SK-N-SH treated with all-trans-retinoic acid at 6 μM for 48 hours (cell line): ENCODE measurements around the gene LGI2.

Source experiments
- ATAC-seq: fragments of 200-7000 bp; cut with Tn5 transposase; 3 replicates; pipeline ENCODE4 v1.9.1; 2020; ENCODE audit warnings: mild to moderate bottlenecking, moderate library complexity
- ARNTL ChIP-seq: fragments of 450-650 bp; formaldehyde crosslinking; IDR thresholded peaks from 2 replicates; pipeline ENCODE4 v1.5.0; 2020; ENCODE audit warnings: low read depth, mild to moderate bottlenecking, moderate library complexity, borderline replicate concordance
- BACH2 ChIP-seq: fragments of 250-450 bp; sonication (Bioruptor Pico); IDR thresholded peaks from 2 replicates; pipeline ENCODE4 v1.9.0; 2021; ENCODE audit warnings: mild to moderate bottlenecking, borderline replicate concordance
- CSDC2 ChIP-seq: fragments of 250-450 bp; sonication (Bioruptor Pico); IDR thresholded peaks from 2 replicates; pipeline ENCODE4 v1.5.0; 2020; ENCODE audit warnings: mild to moderate bottlenecking, moderate library complexity
- ESRRG ChIP-seq: fragments of 250-450 bp; sonication (Bioruptor Pico); IDR thresholded peaks from 2 replicates; pipeline ENCODE4 v1.6.1; 2021; ENCODE audit warnings: mild to moderate bottlenecking
- GLIS3 ChIP-seq: fragments of 250-450 bp; sonication (Bioruptor Pico); IDR thresholded peaks from 2 replicates; pipeline ENCODE4 v1.5.0; 2020; ENCODE audit warnings: mild to moderate bottlenecking, moderate library complexity
- ISL1 ChIP-seq: fragments of 250-450 bp; sonication (Bioruptor Pico); IDR thresholded peaks from 2 replicates; pipeline ENCODE4 v2.1.2; 2022; ENCODE audit warnings: mild to moderate bottlenecking, moderate library complexity
- OSR1 ChIP-seq: fragments of 250-450 bp; sonication (Bioruptor Pico); IDR thresholded peaks from 2 replicates; pipeline ENCODE4 v1.8.0; 2022; ENCODE audit warnings: moderate library complexity, mild to moderate bottlenecking, inconsistent platforms
- PPARA ChIP-seq: fragments of 250-450 bp; sonication (Bioruptor Pico); IDR thresholded peaks from 2 replicates; pipeline ENCODE4 v1.5.0; 2020; ENCODE audit warnings: mild to moderate bottlenecking, borderline replicate concordance
- RARB ChIP-seq: fragments of 250-450 bp; sonication (Bioruptor Pico); IDR thresholded peaks from 2 replicates; pipeline ENCODE4 v1.8.0; 2021; ENCODE audit warnings: mild to moderate bottlenecking, moderate library complexity
- SNAI2 ChIP-seq: fragments of 250-450 bp; sonication (Bioruptor Pico); IDR thresholded peaks from 2 replicates; pipeline ENCODE4 v1.5.0; 2020; ENCODE audit warnings: mild to moderate bottlenecking, moderate library complexity
- TCF4 ChIP-seq: fragments of 250-450 bp; sonication (Bioruptor Pico); IDR thresholded peaks from 2 replicates; pipeline ENCODE4 v1.8.0; 2021; ENCODE audit warnings: mild to moderate bottlenecking, moderate library complexity, borderline replicate concordance
- TOX ChIP-seq: fragments of 250-450 bp; sonication (Bioruptor Pico); IDR thresholded peaks from 2 replicates; pipeline ENCODE4 v1.8.0; 2021; ENCODE audit warnings: mild to moderate bottlenecking, moderate library complexity, borderline replicate concordance
- ZC3H10 ChIP-seq: fragments of 250-450 bp; sonication (Bioruptor Pico); IDR thresholded peaks from 2 replicates; pipeline ENCODE4 v1.5.1; 2021; ENCODE audit warnings: mild to moderate bottlenecking, moderate library complexity
- ZFP3 ChIP-seq: fragments of 250-450 bp; sonication (Bioruptor Pico); IDR thresholded peaks from 2 replicates; pipeline ENCODE4 v1.5.0; 2020; ENCODE audit warnings: mild to moderate bottlenecking, moderate library complexity
- ZFP30 ChIP-seq: fragments of 450-650 bp; formaldehyde crosslinking; IDR thresholded peaks from 2 replicates; pipeline ENCODE4 v1.5.0; 2022; ENCODE audit warnings: mild to moderate bottlenecking, moderate library complexity
- ZNF565 ChIP-seq: fragments of 450-650 bp; formaldehyde crosslinking; conservative IDR thresholded peaks from 2 replicates; pipeline ENCODE4 v1.5.0; 2020; ENCODE audit warnings: low read depth, mild to moderate bottlenecking, moderate library complexity
- ZNF70 ChIP-seq: fragments of 450-650 bp; formaldehyde crosslinking; IDR thresholded peaks from 2 replicates; pipeline ENCODE4 v1.5.0; 2020; ENCODE audit warnings: mild to moderate bottlenecking, moderate library complexity
- ZNF8 ChIP-seq: fragments of 450-650 bp; formaldehyde crosslinking; IDR thresholded peaks from 2 replicates; pipeline ENCODE4 v1.5.0; 2020; ENCODE audit warnings: mild to moderate bottlenecking, moderate library complexity
- TF ChIP-seq, protein P1 (sequence below): fragments of 250-450 bp; sonication (Bioruptor Pico); IDR thresholded peaks from 2 replicates; pipeline ENCODE4 v1.5.1; 2020; ENCODE audit warnings: low read depth, mild to moderate bottlenecking, moderate library complexity
- TF ChIP-seq, protein P2 (sequence below): fragments of 250-450 bp; sonication (Bioruptor Pico); IDR thresholded peaks from 2 replicates; pipeline ENCODE4 v1.5.0; 2020; ENCODE audit warnings: mild to moderate bottlenecking, moderate library complexity
- TF ChIP-seq, protein P3 (sequence below): fragments of 250-450 bp; sonication (Bioruptor Pico); IDR thresholded peaks from 2 replicates; pipeline ENCODE4 v1.8.0; 2021; ENCODE audit warnings: low read depth, mild to moderate bottlenecking, moderate library complexity, borderline replicate concordance
- TF ChIP-seq, protein P4 (sequence below): fragments of 250-450 bp; sonication (Bioruptor Pico); IDR thresholded peaks from 2 replicates; pipeline ENCODE4 v1.5.1; 2021; ENCODE audit warnings: mild to moderate bottlenecking, moderate library complexity

Gene LGI2

DNA sequence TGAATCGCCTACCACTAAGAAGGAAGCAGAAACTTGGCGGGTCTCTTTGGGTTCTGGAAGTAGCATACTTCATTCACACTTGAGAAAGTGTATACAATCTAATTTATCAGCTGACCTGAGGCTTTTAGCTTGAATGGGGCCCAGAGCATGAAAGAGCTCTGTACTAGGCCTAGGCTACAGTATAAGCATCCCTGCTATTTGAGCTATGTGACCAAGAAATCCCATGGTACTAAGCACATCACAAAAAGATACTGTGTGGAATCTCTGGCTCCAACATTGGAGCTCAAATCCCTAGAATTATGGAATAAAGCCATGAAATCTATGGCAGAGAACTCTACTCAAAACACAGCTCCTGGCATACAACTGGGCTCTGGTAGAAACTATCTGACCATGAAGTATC, 74.0 kb downstream of the LGI2 start (continued):
- TF ChIP-seq ZNF565 (CRISPR knock-in tag) = no peak

DNA sequence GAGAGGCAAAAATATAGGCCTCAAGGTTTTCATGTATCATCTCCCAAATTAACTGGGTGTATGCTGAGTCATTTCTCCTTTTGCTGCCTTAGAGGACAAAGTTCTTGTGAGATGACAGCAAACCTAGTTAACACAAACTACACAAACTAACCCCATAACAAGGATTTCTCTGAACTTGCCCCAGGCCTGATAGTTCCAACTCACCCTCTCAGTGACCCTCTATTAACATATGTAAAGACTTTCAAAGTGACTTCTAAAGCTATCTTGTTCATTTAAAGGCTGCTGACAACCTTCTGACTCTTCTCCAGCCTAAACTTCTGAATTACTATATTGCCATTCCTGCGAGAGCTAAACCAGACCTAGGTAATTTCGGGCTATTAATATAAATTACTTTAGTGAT, 74.7 kb downstream of the LGI2 start:
- no peak for TF ChIP-seq ESRRG (CRISPR knock-in tag)
- no peak for TF ChIP-seq ZNF565 (CRISPR knock-in tag)
- no peak for TF ChIP-seq TOX (CRISPR knock-in tag)
- TF ChIP-seq GLIS3 (CRISPR knock-in tag) = no peak
- TF ChIP-seq CSDC2 (CRISPR knock-in tag) = no peak
- TF ChIP-seq, protein P1, sequence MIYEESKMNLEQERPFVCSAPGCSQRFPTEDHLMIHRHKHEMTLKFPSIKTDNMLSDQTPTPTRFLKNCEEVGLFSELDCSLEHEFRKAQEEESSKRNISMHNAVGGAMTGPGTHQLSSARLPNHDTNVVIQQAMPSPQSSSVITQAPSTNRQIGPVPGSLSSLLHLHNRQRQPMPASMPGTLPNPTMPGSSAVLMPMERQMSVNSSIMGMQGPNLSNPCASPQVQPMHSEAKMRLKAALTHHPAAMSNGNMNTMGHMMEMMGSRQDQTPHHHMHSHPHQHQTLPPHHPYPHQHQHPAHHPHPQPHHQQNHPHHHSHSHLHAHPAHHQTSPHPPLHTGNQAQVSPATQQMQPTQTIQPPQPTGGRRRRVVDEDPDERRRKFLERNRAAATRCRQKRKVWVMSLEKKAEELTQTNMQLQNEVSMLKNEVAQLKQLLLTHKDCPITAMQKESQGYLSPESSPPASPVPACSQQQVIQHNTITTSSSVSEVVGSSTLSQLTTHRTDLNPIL (CRISPR knock-in tag) = no peak
- TF ChIP-seq ZC3H10 (CRISPR knock-in tag) = no peak
- no peak for TF ChIP-seq ZNF70 (CRISPR knock-in tag)
- TF ChIP-seq RARB = no peak
- no peak for TF ChIP-seq ISL1 (CRISPR knock-in tag)
- no peak for TF ChIP-seq SNAI2 (CRISPR knock-in tag)
- TF ChIP-seq, protein P2, sequence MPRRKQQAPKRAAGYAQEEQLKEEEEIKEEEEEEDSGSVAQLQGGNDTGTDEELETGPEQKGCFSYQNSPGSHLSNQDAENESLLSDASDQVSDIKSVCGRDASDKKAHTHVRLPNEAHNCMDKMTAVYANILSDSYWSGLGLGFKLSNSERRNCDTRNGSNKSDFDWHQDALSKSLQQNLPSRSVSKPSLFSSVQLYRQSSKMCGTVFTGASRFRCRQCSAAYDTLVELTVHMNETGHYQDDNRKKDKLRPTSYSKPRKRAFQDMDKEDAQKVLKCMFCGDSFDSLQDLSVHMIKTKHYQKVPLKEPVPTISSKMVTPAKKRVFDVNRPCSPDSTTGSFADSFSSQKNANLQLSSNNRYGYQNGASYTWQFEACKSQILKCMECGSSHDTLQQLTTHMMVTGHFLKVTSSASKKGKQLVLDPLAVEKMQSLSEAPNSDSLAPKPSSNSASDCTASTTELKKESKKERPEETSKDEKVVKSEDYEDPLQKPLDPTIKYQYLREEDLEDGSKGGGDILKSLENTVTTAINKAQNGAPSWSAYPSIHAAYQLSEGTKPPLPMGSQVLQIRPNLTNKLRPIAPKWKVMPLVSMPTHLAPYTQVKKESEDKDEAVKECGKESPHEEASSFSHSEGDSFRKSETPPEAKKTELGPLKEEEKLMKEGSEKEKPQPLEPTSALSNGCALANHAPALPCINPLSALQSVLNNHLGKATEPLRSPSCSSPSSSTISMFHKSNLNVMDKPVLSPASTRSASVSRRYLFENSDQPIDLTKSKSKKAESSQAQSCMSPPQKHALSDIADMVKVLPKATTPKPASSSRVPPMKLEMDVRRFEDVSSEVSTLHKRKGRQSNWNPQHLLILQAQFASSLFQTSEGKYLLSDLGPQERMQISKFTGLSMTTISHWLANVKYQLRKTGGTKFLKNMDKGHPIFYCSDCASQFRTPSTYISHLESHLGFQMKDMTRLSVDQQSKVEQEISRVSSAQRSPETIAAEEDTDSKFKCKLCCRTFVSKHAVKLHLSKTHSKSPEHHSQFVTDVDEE = no peak
- no peak for TF ChIP-seq ZFP3 (CRISPR knock-in tag)
- TF ChIP-seq PPARA = no peak
- TF ChIP-seq, protein P3, sequence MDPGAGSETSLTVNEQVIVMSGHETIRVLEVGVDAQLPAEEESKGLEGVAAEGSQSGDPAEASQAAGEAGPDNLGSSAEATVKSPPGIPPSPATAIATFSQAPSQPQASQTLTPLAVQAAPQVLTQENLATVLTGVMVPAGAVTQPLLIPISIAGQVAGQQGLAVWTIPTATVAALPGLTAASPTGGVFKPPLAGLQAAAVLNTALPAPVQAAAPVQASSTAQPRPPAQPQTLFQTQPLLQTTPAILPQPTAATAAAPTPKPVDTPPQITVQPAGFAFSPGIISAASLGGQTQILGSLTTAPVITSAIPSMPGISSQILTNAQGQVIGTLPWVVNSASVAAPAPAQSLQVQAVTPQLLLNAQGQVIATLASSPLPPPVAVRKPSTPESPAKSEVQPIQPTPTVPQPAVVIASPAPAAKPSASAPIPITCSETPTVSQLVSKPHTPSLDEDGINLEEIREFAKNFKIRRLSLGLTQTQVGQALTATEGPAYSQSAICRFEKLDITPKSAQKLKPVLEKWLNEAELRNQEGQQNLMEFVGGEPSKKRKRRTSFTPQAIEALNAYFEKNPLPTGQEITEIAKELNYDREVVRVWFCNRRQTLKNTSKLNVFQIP (CRISPR knock-in tag) = no peak
- TF ChIP-seq OSR1 = no peak
- no peak for TF ChIP-seq ZFP30 (CRISPR knock-in tag)
- no peak for ATAC-seq

DNA sequence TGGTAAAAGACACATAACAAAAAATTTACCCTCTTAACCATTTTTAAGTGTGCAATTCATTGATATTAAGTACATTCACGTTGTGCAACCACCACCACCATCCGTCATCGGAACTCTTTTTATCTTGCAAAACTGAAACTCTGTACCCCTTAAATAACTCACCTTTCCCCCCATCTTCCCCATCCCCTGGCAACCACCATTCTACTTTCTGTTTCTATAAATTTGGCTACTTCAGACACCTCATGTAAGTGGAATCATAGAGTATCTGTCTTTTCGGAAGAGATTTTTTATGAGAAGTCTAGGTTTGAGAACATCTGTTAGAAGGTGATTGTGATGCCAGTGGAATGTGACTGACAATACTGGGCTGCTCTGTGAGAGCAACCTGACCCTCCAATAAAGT, 78.1 kb downstream of the LGI2 start:
- TF ChIP-seq ISL1 (CRISPR knock-in tag) = no peak
- TF ChIP-seq PPARA = no peak
- no peak for TF ChIP-seq OSR1
- TF ChIP-seq GLIS3 (CRISPR knock-in tag) = no peak
- TF ChIP-seq CSDC2 (CRISPR knock-in tag) = no peak
- TF ChIP-seq ZNF8 = no peak
- TF ChIP-seq SNAI2 (CRISPR knock-in tag) = no peak
- TF ChIP-seq ZC3H10 (CRISPR knock-in tag) = no peak
- TF ChIP-seq ZNF70 (CRISPR knock-in tag) = no peak
- TF ChIP-seq ESRRG (CRISPR knock-in tag) = no peak
- no peak for TF ChIP-seq TOX (CRISPR knock-in tag)
- no peak for TF ChIP-seq ARNTL (CRISPR knock-in tag)
- TF ChIP-seq, protein P4, sequence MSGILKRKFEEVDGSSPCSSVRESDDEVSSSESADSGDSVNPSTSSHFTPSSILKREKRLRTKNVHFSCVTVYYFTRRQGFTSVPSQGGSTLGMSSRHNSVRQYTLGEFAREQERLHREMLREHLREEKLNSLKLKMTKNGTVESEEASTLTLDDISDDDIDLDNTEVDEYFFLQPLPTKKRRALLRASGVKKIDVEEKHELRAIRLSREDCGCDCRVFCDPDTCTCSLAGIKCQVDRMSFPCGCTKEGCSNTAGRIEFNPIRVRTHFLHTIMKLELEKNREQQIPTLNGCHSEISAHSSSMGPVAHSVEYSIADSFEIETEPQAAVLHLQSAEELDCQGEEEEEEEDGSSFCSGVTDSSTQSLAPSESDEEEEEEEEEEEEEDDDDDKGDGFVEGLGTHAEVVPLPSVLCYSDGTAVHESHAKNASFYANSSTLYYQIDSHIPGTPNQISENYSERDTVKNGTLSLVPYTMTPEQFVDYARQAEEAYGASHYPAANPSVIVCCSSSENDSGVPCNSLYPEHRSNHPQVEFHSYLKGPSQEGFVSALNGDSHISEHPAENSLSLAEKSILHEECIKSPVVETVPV = no peak
- TF ChIP-seq, protein P1 (CRISPR knock-in tag) = no peak
- TF ChIP-seq BACH2 (CRISPR knock-in tag) = no peak
- TF ChIP-seq, protein P2 = no peak
- no peak for TF ChIP-seq TCF4 (CRISPR knock-in tag)
- TF ChIP-seq, all 23 proteins: peak for 0
- no peak for ATAC-seq
